Right lobe of liver (tissue), 6 donors: ENCODE data around the gene IER3. TPM values are rescaled to one million over a fixed set of nuclear protein-coding genes. Genes with fewer than 3 reads are reported as not detected.
"Not testable (repeated sequence)": the region's sequence is repeated elsewhere in the genome, so short reads cannot be mapped to it uniquely, and the experiment has no call there.

Experiments
- ATAC-seq, 4 donors: fragments of 200-7000 bp; cut with Tn5 transposase; one replicate each; pipeline ENCODE4 v1.9.1; 2020; ENCODE audit warnings: mild to moderate bottlenecking in 4 of 4, moderate library complexity in 4 of 4
- DNase-seq, 3 donors: peaks; one replicate each; pipeline ENCODE4 v3.0.0-alpha.2; 2020
- H3K27ac ChIP-seq, 3 donors: fragments of 200-600 bp; one replicate each; pipeline ENCODE4 v1.8.0; 2022
- H3K27me3 ChIP-seq, 2 donors: fragments of 200-600 bp; one replicate each; pipeline ENCODE4 v1.8.0; 2022
- H3K36me3 ChIP-seq, 4 donors: fragments of 200-600 bp; sonication (generic) in 1 of 4; one replicate each; pipeline versions ENCODE4 v1.5.1 to v1.8.0; 2017 to 2022; ENCODE audit warnings: control low read depth in 1 of 4
- H3K4me1 ChIP-seq, 4 donors: fragments of 200-600 bp; sonication (generic) in 1 of 4; one replicate each; pipeline versions ENCODE4 v1.5.1 to v1.8.0; 2017 to 2022; ENCODE audit warnings: control low read depth in 1 of 4
- H3K4me3 ChIP-seq, 3 donors: fragments of 200-600 bp; one replicate each; pipeline ENCODE4 v1.8.0; 2022
- H3K9me3 ChIP-seq, 4 donors: fragments of 200-600 bp; sonication (generic) in 1 of 4; one replicate each; pipeline versions ENCODE4 v1.5.1 to v1.8.0; 2017 to 2022; ENCODE audit warnings: control low read depth in 1 of 4
- CTCF ChIP-seq, 4 donors: fragments of 200-600 bp in 3 of 4; fragments of 450-650 bp in 1 of 4; IDR thresholded peaks; one replicate each; pipeline versions ENCODE4 v1.5.1 to v1.8.0; 2016 to 2022; ENCODE audit warnings: antibody characterized with exemption in 4 of 4, mild to moderate bottlenecking in 2 of 4
- POLR2A ChIP-seq: fragments of 450-650 bp; IDR thresholded peaks from one replicate; pipeline ENCODE4 v1.6.1; 2017; ENCODE audit warnings: antibody characterized with exemption, mild to moderate bottlenecking
- WGBS: methylation state at CpG from one replicate; pipeline ENCODE4 v1.1.6; 2018; ENCODE audit warnings: low coverage, low lambda C conversion rate; ENCODE audit not compliant: insufficient coverage; ENCODE audit errors: missing lambda C conversion rate; 5-methylcytosine and 5-hydroxymethylcytosine counted together
- intact Hi-C, 2 donors: fragments of 100-400 bp; cut with DNase I; formaldehyde crosslinking; loops; one replicate each; pipeline versions ENCODE4 v1.11.2 to v1.14.1; 2022
- total RNA-seq, 6 experiments: library from RNA; depleted of rRNA in 2 of 6; stranded (reverse); fragments of >200 nt in 2 of 6; fragmentation: NEBNext Ultra II Directional in 3 of 6; extraction: Animal tissue kit (Norgen Biotek cat#: 25700) in 3 of 6; gene quantifications; one replicate each; pipeline versions ENCODE4 v1.1.0 to v1.2.4, GENCODE V29; 2016 to 2023
- donor health status: DM: no; HTN: yes; CAD: no.
- donor health status: DM: no; HTN: no; CAD: no.
- donor health status: DM: no; HTN: no; CAD: no.
- donor health status: DM: no; HTN: yes; CAD: no.
- donor health status: DM: no; HTN: yes; CAD: no.

IER3 gene
- total RNA-seq, 6 experiments from 2014 or later = 2.8 to 72.3 (median 24.5) TPM

DNA sequence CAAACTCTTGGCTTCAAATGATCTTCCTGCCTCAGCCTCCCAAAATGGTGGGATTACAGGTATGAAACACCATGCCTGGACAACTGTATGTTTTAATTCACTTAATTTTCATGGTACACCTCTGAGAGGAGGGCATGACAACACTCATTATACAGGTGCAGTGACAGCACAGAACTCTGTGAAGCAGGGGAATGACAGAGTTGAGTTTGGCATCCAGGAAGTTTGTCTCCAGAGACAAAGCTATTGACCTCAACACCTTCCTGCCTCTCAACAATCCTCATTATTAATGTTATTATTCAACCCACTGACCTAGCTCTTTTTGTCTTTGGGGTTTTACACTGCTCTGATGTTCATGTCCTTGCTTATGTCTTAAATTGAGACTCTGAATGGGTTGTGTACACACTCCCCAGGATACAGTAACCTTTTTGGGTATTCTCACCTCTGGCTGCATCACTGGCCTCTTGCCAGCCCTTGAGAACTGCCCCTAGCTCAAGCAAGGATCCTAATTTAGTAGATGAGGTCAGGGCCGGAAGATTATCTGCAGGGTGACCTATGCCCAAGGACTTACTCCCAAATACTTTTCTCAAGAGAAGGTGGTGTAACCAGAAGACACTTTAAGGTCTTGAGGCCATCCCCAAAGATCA is 13.0 kb upstream of the IER3 start:
- Histone ChIP-seq H3K36me3 (no peaks in the 10 kb centered on the region), H3K9me3 (no peaks in the 10 kb centered on the region), H3K27ac (no peak overlapping the region), H3K27me3 (no peaks in the 10 kb centered on the region), H3K4me1 (no peaks in the 10 kb centered on the region), H3K4me3 (no peak overlapping the region)
- ATAC-seq (no peak), DNase-seq (no peak)
- no peak for TF ChIP-seq POLR2A
- TF ChIP-seq CTCF (IDR thresholded peaks at IDR 0.05) = no peak
- intact Hi-C loops = no loop called here
- WGBS = 64% methylated on average over 1 of the region's 1 CpG

DNA sequence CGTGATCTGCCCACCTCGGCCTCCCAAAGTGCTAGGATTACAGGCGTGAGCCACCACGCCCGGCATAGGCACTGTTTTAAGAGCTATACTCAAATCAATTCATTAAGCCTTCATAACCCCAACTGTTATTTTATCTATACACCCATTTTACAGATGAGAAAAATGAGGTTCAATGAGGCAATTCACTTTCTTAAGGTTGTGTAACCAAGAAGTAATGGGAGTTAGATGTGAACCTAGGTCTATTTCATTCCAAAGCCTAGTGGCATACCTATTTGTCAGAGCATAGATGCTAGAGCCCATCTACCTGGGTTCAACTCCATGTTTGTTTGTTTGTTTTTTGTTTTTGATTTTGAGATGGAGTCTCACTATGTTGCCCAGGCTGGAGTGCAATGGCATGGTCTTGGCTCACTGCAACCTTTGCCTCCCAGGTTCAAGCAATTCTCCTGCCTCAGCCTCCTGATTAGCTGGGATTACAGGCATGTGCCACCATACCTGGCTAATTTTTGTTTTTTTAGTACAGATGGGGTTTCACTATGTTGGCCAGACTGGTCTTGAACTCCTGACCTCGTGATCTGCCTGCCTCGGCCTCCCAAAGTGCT is 12.2 kb upstream of the IER3 start:
- DNase-seq, H3K27me3 ChIP-seq, ATAC-seq, H3K27ac ChIP-seq, H3K9me3 ChIP-seq, H3K4me1 ChIP-seq, intact Hi-C loops, H3K4me3 ChIP-seq, H3K36me3 ChIP-seq: not testable (repeated sequence)
- WGBS = 96% methylated on average over 7 of the region's 7 CpGs

DNA sequence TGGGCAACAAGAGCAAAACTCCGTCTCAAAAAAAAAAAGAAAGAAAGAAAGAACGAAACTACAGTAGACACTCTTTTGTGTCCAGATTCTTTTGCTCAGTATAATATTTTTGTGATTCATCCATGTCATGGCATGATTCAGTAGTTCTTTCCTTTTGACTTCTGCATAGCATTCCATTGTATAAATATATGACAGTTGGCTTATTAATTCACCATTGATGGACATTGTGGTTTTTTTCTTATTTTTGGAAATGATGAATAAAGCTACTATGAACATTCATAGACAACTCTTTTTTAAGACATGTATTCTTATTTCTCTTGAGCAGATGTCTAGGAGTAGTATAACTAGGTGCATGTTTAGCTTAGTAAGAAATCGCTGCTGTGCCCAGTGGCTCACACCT is 10.3 kb upstream of the IER3 start:
- intact Hi-C loops = no loop called here
- TF ChIP-seq CTCF (IDR thresholded peaks at IDR 0.05) = no peak
- no peak for TF ChIP-seq POLR2A
- 94% methylated on average over 2 of the region's 3 CpGs for WGBS
- Histone ChIP-seq H3K36me3 (no peaks in the 10 kb centered on the region), H3K27ac (no peak overlapping the region), H3K9me3 (no peaks in the 10 kb centered on the region), H3K27me3 (no peaks in the 10 kb centered on the region), H3K4me3 (no peak overlapping the region), H3K4me1 (peaks cover 0 to 11% (median 5%) of the 10 kb centered on the region in 4 donors)
- ATAC-seq (no peak), DNase-seq (no peak)

- Histone ChIP-seq H3K9me3 (no peaks in the 10 kb centered on the region), H3K27ac (peak overlapping the region; percentile 15 to 67 (median 42)), H3K4me1 (peaks cover 0 to 16% (median 7%) of the 10 kb centered on the region in 4 donors), H3K36me3 (no peaks in the 10 kb centered on the region), H3K27me3 (no peaks in the 10 kb centered on the region), H3K4me3 (no peak overlapping the region)
- 81% methylated on average over 5 of the region's 12 CpGs for WGBS
- no peak for TF ChIP-seq CTCF (IDR thresholded peaks at IDR 0.05)
- peak; percentile 45 to 65 (median 52) for ATAC-seq
- intact Hi-C loops = no loop called here
- DNase-seq = peak; percentile 59 to 78 (median 68)
Observed at GRCh38 chr6:30752157-30752927, 8.0 kb upstream of the IER3 start.

DNA sequence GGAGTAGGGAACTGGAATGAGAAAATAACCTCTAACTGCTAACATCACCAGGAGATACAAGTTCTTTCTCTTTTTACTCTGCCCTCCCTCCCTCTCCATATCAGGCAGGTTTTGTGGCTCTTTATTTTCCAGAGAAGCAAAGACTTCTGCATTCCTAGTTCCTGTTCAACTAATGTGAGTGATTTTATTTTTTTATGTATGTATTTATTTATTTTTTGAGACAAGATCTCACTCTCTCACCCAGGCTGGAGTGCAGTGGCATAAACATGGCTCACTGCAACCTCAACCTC is 6.0 kb upstream of the IER3 start:
- DNase-seq (no peak), ATAC-seq (peak; percentile 24 to 51 (median 36))
- intact Hi-C loops = no loop called here
- Histone ChIP-seq H3K4me1 (peaks cover 0 to 16% (median 7%) of the 10 kb centered on the region in 4 donors), H3K27ac (peak overlapping the region; percentile 43 to 58 (median 57)), H3K36me3 (no peaks in the 10 kb centered on the region), H3K4me3 (no peak overlapping the region), H3K9me3 (no peaks in the 10 kb centered on the region), H3K27me3 (no peaks in the 10 kb centered on the region)
- TF ChIP-seq POLR2A = no peak
- no peak for TF ChIP-seq CTCF (IDR thresholded peaks at IDR 0.05)
